Measurements from ENCODE around the gene MAK. TPM values are rescaled to one million over a fixed set of nuclear protein-coding genes. Genes with fewer than 3 reads are reported as not detected.
"Not testable (repeated sequence)": the region's sequence is repeated elsewhere in the genome, so short reads cannot be mapped to it uniquely, and the experiment has no call there.

MAK gene
- total RNA-seq, 1 experiment from 2014 or later: 0.07 TPM

GRCh38 chr6:10759312-10759839 is 79.0 kb downstream of the MAK start:
- DNase-seq (ENCODE audit: low spot score): no peak
- Mint-ChIP-seq H3K27ac (peak overlapping the region; percentile 83), H3K27me3 (ENCODE audit: low read depth) (no peaks in the 10 kb centered on the region), H3K36me3 (peaks cover 49% of the 10 kb centered on the region), H3K4me1 (peaks cover 8% of the 10 kb centered on the region), H3K4me3 (no peak overlapping the region), H3K9me3 (no peaks in the 10 kb centered on the region)
- peak; percentile 78 for ATAC-seq
- ChIA-PET POLR2A (no interaction called here), CTCF (interaction anchor here (0.6 to 2.2 kb wide), 14 partner anchors 10 to 294 kb away, joined by 3 to 11 read pairs (median 4); partner anchors contain the start of genes MAK, PAK1IP1, SYCP2L and TMEM14B)
- TF ChIP-seq CTCF (IDR thresholded peaks at IDR 0.05) (peak; percentile 39; the same call in 1 of the 2 replicates), ZNF138 (CRISPR knock-in tag; conservative IDR thresholded peaks at IDR 0.05) (no peak)

- DNase-seq (ENCODE audit: low spot score) (no peak), ATAC-seq (no peak)
- Mint-ChIP-seq H3K27me3 (ENCODE audit: low read depth) (no peaks in the 10 kb centered on the region), H3K4me3 (no peak overlapping the region), H3K9me3 (no peaks in the 10 kb centered on the region), H3K4me1 (peaks cover 8% of the 10 kb centered on the region), H3K36me3 (peaks cover 67% of the 10 kb centered on the region), H3K27ac (no peak overlapping the region)
- TF ChIP-seq JAZF1 (CRISPR knock-in tag; IDR thresholded peaks at IDR 0.05) (no peak), ATF6 (CRISPR knock-in tag; IDR thresholded peaks at IDR 0.05) (no peak), ATF1 (CRISPR knock-in tag; IDR thresholded peaks at IDR 0.05) (no peak), TP53 (CRISPR knock-in tag; IDR thresholded peaks at IDR 0.05) (no peak), SOX15 (CRISPR knock-in tag; IDR thresholded peaks at IDR 0.05) (no peak), ZNF416 (CRISPR knock-in tag; IDR thresholded peaks at IDR 0.05) (no peak), CREB1 (CRISPR knock-in tag; IDR thresholded peaks at IDR 0.05) (no peak), NR3C1 (CRISPR knock-in tag; conservative IDR thresholded peaks at IDR 0.05; ENCODE audit: low read depth) (no peak), ZNF121 (CRISPR knock-in tag; IDR thresholded peaks at IDR 0.05) (no peak)
- ChIA-PET CTCF (no interaction called here), POLR2A (no interaction called here)
Measured at GRCh38 chr6:10756085-10756484, 82.3 kb downstream of the MAK start.

GRCh38 chr6:10751757-10752156 is 86.6 kb downstream of the MAK start:
- H3K27ac Mint-ChIP-seq; H3K9me3 Mint-ChIP-seq; CTCF ChIA-PET; POLR2A ChIA-PET; H3K27me3 Mint-ChIP-seq (ENCODE audit: low read depth); ATAC-seq; DNase-seq (ENCODE audit: low spot score); H3K4me3 Mint-ChIP-seq: not testable (repeated sequence)
- Mint-ChIP-seq H3K4me1 (peaks cover 13% of the 10 kb centered on the region), H3K36me3 (peaks cover 50% of the 10 kb centered on the region)

- CTCF ChIA-PET: interaction anchor here (1.0 kb wide), 1 partner anchor 50 kb away, joined by 4 read pairs; no protein-coding TSS in a partner anchor
- H3K4me1 Mint-ChIP-seq: peaks cover 21% of the 10 kb centered on the region
Measured at GRCh38 chr6:10750568-10750967, 87.8 kb downstream of the MAK start.

GRCh38 chr6:10749734-10750133 is 88.6 kb downstream of the MAK start:
- Mint-ChIP-seq H3K27ac (peak overlapping the region; percentile 55; the same call in 1 of the 2 replicates), H3K4me3 (peak overlapping the region; percentile 93; the same call in 1 of the 2 replicates), H3K4me1 (peaks cover 30% of the 10 kb centered on the region), H3K27me3 (ENCODE audit: low read depth) (no peaks in the 10 kb centered on the region), H3K36me3 (peaks cover 32% of the 10 kb centered on the region), H3K9me3 (no peaks in the 10 kb centered on the region)
- no peak for ATAC-seq
- no peak for DNase-seq (ENCODE audit: low spot score)
- CTCF ChIA-PET: no interaction called here
- POLR2A ChIA-PET: no interaction called here
- TF ChIP-seq MAX (CRISPR knock-in tag; IDR thresholded peaks at IDR 0.05): no peak
- TF ChIP-seq E2F4 (CRISPR knock-in tag; IDR thresholded peaks at IDR 0.05; ENCODE audit: borderline replicate concordance, low read depth): no peak
- TF ChIP-seq ZNF138 (CRISPR knock-in tag; conservative IDR thresholded peaks at IDR 0.05): no peak
- TF ChIP-seq ARID4B (CRISPR knock-in tag; IDR thresholded peaks at IDR 0.05; ENCODE audit: borderline replicate concordance): no peak

More at GRCh38 chr6:10750568-10750967, 87.8 kb downstream of the MAK start:
- POLR2A ChIA-PET; ATAC-seq; DNase-seq (ENCODE audit: low spot score); H3K27me3 Mint-ChIP-seq (ENCODE audit: low read depth); H3K9me3 Mint-ChIP-seq; H3K4me3 Mint-ChIP-seq: not testable (repeated sequence)
- H3K27ac Mint-ChIP-seq: peak overlapping the region; percentile 73
- peaks cover 40% of the 10 kb centered on the region for H3K36me3 Mint-ChIP-seq

All from WTC11 (cell line).